DMS53 treated with DMSO at 0.1 percent for 48 hours (cell line): ENCODE results near the gene TPRX1.
A peak's percentile ranks its signal among the peaks of the same experiment; 100 is the strongest.
"Not testable (repeated sequence)": the region's sequence is repeated elsewhere in the genome, so short reads cannot be mapped to it uniquely, and the experiment has no call there.

Experiments
- DNase-seq: peaks from one replicate; lab custom pipeline; 2025; ENCODE audit not compliant: unreplicated experiment; lab: John Stamatoyannopoulos, UW

Gene TPRX1

GRCh38 chr19:47802521-47803043 is 1.8 kb downstream of the TPRX1 start:
- no peak for DNase-seq

- DNase-seq: no peak
Observed at GRCh38 chr19:47801270-47801669, 3.1 kb downstream of the TPRX1 start.

GRCh38 chr19:47798904-47799266 is 5.5 kb downstream of the TPRX1 start:
- DNase-seq: no peak

GRCh38 chr19:47797996-47798903 is 6.1 kb downstream of the TPRX1 start:
- DNase-seq: no peak

DNA sequence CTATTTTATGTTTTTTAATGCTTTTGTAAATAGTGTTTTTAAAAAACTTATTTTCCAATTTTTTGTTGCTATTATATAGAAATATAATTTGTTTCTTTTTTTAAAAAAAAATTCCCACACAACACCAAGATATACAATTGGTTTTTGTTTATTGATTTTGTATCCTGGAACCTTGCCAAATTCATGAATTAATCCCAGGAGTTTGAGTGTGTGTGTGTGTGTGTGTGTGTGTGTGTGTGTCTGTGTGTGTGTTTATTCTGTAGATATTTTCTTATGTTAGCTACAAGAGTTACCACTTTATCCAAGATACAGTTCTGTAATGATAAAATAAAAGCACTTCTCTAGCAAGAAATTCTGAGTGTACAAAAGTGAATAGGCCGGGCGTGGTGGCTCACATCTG is 7.6 kb downstream of the TPRX1 start:
- DNase-seq: no peak

DNA sequence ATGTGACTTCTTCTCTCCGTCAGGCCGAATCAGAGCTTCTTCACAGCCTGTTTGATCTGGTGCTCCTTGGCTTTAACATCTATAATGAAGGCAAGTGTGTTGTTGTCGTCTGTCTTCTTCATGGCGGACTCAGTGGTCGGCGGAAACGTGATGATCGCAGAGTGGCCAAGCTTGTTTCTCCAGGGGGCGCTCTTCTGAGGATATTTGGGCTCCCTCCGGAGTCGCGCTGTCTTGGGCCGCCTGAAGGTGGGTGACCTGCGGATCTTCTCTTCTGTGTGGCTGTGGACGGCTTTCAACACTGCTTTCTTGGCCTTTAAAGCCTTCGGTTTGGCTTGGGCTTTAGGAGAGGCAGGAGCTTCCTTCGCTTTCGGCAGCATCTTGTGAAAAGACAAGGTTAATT is 9.8 kb downstream of the TPRX1 start:
- DNase-seq: no peak

DNA sequence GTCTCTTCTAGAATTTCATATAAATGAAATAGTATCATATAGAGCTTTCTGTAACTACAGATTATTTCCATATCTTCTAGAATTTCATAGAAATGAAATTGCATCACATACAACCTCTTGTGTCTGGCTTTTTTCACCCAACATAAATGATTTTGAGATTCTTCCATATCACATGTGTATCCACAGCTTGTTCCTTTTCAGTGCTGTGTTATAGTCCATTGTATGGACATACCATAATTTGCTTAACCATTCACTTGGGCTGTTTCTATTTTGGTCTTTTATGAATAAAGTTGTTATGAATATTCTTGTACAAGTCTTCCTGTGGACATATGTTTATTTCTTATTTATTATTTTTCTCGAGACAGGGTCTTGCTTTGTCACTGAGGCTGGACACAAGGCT is 11.7 kb downstream of the TPRX1 start:
- no peak for DNase-seq

GRCh38 chr19:47790398-47790814 is 13.9 kb downstream of the TPRX1 start:
- DNase-seq: no peak

DNA sequence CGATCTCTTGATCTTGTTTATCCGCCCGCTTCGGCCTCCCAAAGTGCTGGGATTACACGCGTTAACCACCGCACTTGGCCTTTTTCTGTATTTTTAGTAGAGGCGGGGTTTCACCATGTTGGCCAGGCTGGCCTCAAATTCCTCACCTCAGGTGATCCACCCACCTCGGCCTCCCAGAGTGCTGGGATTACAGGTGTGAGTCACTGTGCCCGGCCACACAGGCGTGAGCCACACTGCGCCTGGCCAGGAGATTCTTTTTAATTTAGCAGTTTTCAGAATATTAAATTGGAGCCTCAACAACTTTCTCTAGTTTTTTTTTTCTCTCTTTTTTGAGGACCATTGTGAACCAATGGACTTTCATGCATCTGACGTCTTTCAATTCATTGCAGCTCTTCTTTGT is 14.5 kb downstream of the TPRX1 start:
- not testable (repeated sequence) for DNase-seq

DNA sequence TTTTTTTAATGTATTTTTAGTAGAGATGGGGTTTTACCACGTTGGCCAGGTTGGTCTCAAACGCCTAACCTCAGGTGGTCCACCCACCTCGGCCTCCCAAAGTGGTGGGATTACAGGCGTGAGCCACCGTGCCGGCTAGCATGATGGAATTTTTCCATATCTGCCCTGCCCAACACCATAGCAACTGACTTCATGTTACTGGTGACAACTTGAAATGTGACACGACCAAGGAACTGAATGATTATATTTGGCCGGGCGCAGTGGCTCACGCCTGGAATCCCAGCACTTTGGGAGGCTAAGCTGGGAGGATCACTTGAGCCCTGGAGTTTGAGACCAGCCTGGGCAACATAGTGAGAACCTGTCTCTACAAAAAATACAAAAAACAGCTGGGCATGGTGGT is 17.0 kb downstream of the TPRX1 start:
- DNase-seq: not testable (repeated sequence)

GRCh38 chr19:47786566-47786965 is 17.8 kb downstream of the TPRX1 start:
- no peak for DNase-seq

DNA sequence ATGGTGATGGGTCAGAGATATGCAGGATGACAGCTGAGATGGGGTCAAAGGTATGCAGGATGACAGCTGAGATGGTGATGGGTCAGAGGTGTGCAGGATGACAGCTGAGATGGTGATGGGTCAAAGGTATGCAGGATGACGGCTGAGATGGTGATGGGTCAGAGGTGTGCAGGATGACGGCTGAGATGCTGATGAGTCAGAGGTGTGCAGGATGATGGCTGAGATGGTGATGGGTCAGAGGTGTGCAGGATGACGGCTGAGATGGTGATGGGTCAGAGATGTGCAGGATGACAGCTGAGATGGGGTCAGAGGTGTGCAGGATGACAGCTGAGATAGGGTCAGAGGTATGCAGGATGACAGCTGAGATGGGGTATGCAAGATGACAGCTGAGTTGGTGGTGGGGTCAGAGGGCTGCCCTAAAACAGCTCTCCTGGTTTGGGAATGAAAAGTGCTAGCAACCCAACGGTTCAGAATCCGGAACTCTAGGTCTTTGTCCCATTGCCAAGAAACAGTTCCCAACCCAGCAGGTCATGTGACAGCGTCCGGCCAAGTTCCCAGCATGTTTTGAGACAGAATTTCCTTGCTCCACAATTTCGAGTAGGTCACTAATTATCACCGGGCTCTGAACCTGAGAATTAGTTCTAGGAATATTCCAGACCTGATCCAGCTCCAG is 22.6 kb downstream of the TPRX1 start:
- DNase-seq: no peak

DNA sequence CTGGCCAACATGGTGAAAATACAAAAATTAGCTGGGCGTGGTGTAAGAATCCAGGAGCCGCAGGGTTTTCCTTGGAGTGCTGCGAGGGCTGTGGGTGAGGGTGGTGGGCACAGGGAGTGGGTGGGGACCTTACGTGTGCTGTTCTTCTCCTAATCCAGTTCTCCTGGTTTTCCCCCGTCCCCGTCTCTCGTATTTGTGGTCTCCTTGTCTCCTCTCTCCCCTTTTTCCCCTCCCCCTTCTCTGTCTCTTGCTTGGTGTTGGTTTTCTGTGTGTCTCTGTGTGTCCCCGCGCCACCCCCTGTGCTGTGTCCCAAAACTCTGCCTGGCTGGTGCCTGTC is 24.2 kb downstream of the TPRX1 start:
- DNase-seq: no peak

GRCh38 chr19:47779524-47780214 is 24.7 kb downstream of the TPRX1 start:
- DNase-seq: no peak

GRCh38 chr19:47778954-47779351 is 25.4 kb downstream of the TPRX1 start:
- DNase-seq: no peak

GRCh38 chr19:47778049-47778953 is 26.1 kb downstream of the TPRX1 start, which contains the start of gene SELENOW:
SELENOW (plus strand) TSS chr19:47778703; CDS start chr19:47778786, 83 bp downstream.
- DNase-seq: peak; percentile 66

GRCh38 chr19:47777245-47778048 is 26.9 kb downstream of the TPRX1 start:
- DNase-seq: not testable (repeated sequence)

- peak; percentile 97 for DNase-seq
Observed at GRCh38 chr19:47776568-47776967, 27.8 kb downstream of the TPRX1 start.

GRCh38 chr19:47771291-47771690 is 33.1 kb downstream of the TPRX1 start:
- DNase-seq: not testable (repeated sequence)

DNA sequence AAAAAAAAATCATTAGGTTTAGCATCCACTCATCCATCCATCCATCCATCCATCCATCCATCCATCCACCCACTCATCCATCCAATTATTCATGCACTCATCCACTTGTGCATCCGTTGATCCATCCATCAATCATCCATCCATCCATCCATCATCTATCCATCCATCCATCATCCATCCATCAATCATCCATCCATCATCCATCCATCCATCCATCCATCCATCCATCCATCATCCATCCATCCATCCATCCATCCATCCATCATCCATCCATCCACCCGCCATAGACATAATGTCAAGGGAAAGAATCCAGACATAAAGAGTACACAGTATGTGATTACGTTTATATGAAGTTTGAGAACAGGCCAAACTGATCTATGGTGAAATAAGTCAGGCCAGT is 34.8 kb downstream of the TPRX1 start:
- DNase-seq: no peak
